MM.1S (cell line): ENCODE results near the gene TPK1.

Source experiments
- DNase-seq: peaks from one replicate; pipeline ENCODE4 v3.0.0-alpha.2; 2015
- H2AFZ ChIP-seq: fragments of 300-600 bp; sonication (generic); 2 replicates; pipeline ENCODE4 v1.6.0; 2016; ENCODE audit warnings: antibody characterized with exemption, low read length
- H3F3A ChIP-seq: fragments of 300-600 bp; sonication (generic); 2 replicates; pipeline ENCODE4 v1.6.1; 2016; ENCODE audit warnings: mild to moderate bottlenecking, antibody characterized with exemption, low read length, moderate library complexity, mixed read lengths; ENCODE audit not compliant: insufficient read depth
- H3K27ac ChIP-seq: fragments of 300-600 bp; sonication (generic); 2 replicates; pipeline ENCODE4 v1.5.1; 2016; ENCODE audit warnings: mild to moderate bottlenecking, low read length
- H3K27me3 ChIP-seq: fragments of 300-600 bp; sonication (generic); replicated peaks from 2 replicates; pipeline ENCODE4 v1.6.0; 2016; ENCODE audit warnings: low read length; ENCODE audit not compliant: insufficient read depth
- H3K36me3 ChIP-seq: fragments of 300-600 bp; sonication (generic); replicated peaks from 2 replicates; pipeline ENCODE4 v1.6.1; 2016; ENCODE audit warnings: mild to moderate bottlenecking, low read length, mixed read lengths; ENCODE audit not compliant: insufficient read depth
- H3K4me1 ChIP-seq: fragments of 300-600 bp; sonication (generic); 2 replicates; pipeline ENCODE4 v1.6.1; 2016; ENCODE audit warnings: low read length, mixed read lengths
- H3K4me2 ChIP-seq: fragments of 300-600 bp; sonication (generic); 2 replicates; pipeline ENCODE4 v1.6.0; 2016; ENCODE audit warnings: low read depth, low read length
- H3K4me3 ChIP-seq: fragments of 300-600 bp; sonication (generic); 2 replicates; pipeline ENCODE4 v1.5.1; 2016; ENCODE audit warnings: low read length, mixed read lengths
- H3K79me2 ChIP-seq: fragments of 300-600 bp; sonication (generic); 2 replicates; pipeline ENCODE4 v1.6.1; 2016; ENCODE audit warnings: mixed run types, low read length, mixed read lengths
- H3K9ac ChIP-seq: fragments of 300-600 bp; sonication (generic); 2 replicates; pipeline ENCODE4 v1.6.1; 2016; ENCODE audit warnings: low read length, mixed read lengths
- H3K9me2 ChIP-seq: fragments of 300-600 bp; sonication (generic); replicated peaks from 2 replicates; pipeline ENCODE4 v1.6.1; 2016; ENCODE audit warnings: mild to moderate bottlenecking, low read length, mixed read lengths; ENCODE audit not compliant: insufficient read depth
- H3K9me3 ChIP-seq: fragments of 300-600 bp; sonication (generic); replicated peaks from 2 replicates; pipeline ENCODE4 v1.6.1; 2016; ENCODE audit warnings: mild to moderate bottlenecking, low read length, mixed read lengths; ENCODE audit not compliant: insufficient read depth
- H4K20me1 ChIP-seq: fragments of 300-600 bp; sonication (generic); 2 replicates; pipeline ENCODE4 v1.6.1; 2016; ENCODE audit warnings: mild to moderate bottlenecking, low read length, moderate library complexity, mixed read lengths; ENCODE audit not compliant: insufficient read depth
- CTCF ChIP-seq: fragments of 300-600 bp; sonication (generic); IDR thresholded peaks from 2 replicates; pipeline ENCODE4 v1.5.1; 2016; ENCODE audit warnings: antibody characterized with exemption, low read length, mixed read lengths
- EZH2 ChIP-seq: fragments of 300-600 bp; sonication (generic); optimal IDR thresholded peaks from 2 replicates; pipeline ENCODE3; 2017; ENCODE audit warnings: low read depth, mild to moderate bottlenecking, antibody characterized with exemption, low read length, mixed read lengths
- EZH2phosphoT487 ChIP-seq: fragments of 300-600 bp; sonication (generic); IDR thresholded peaks from 2 replicates; pipeline ENCODE4 v1.6.1; 2018; ENCODE audit warnings: antibody characterized with exemption, low read length

The TPK1 gene

GRCh38 chr7:144622745-144623144 is 213.1 kb downstream of the TPK1 start:
- Histone ChIP-seq H3K9me3 (no peaks in the 10 kb centered on the region), H3K27ac (no peak overlapping the region), H3F3A (no peaks in the 10 kb centered on the region), H3K4me3 (no peak overlapping the region), H3K9ac (no peak overlapping the region), H3K36me3 (no peaks in the 10 kb centered on the region), H4K20me1 (no peaks in the 10 kb centered on the region), H3K4me1 (peaks cover 5% of the 10 kb centered on the region; the same call in 1 of the 2 replicates), H3K4me2 (no peak overlapping the region), H3K27me3 (no peaks in the 10 kb centered on the region), H3K9me2 (no peaks in the 10 kb centered on the region), H2AFZ (no peak overlapping the region), H3K79me2 (no peaks in the 10 kb centered on the region)
- TF ChIP-seq EZH2phosphoT487 (no peak), EZH2 (no peak), CTCF (no peak)
- DNase-seq, result no peak

DNA sequence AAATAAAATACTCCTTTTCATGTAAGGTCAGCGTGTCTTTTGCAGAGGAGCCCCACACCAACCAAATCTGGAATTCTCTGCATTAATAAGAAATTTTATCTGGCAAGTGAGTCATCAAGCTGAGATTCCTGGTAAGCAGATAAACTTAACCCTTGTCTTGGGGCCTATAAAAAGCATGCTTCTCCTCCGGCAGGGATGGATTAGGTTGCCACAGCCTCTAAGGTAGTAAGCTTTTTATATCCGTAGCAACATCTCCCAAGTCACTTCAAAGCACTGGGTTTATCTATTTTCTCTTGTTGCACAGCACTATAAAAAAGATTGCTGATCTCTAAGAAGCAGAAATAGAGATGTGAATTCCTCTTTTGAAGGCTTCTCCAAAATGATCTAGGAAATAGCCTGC is 229.6 kb downstream of the TPK1 start:
- H3K36me3 ChIP-seq, result no peaks in the 10 kb centered on the region
- no peak for DNase-seq
- TF ChIP-seq CTCF (no peak), EZH2 (no peak), EZH2phosphoT487 (no peak)
- no peak overlapping the region for H3K4me2 ChIP-seq
- no peak overlapping the region for H3K9ac ChIP-seq
- no peaks in the 10 kb centered on the region for H3K79me2 ChIP-seq
- no peaks in the 10 kb centered on the region for H3F3A ChIP-seq
- H3K27me3 ChIP-seq, result no peaks in the 10 kb centered on the region
- H3K4me3 ChIP-seq, result no peak overlapping the region
- no peak overlapping the region for H3K27ac ChIP-seq
- no peaks in the 10 kb centered on the region for H3K4me1 ChIP-seq
- H2AFZ ChIP-seq, result no peak overlapping the region
- H3K9me2 ChIP-seq, result no peaks in the 10 kb centered on the region
- H3K9me3 ChIP-seq, result no peaks in the 10 kb centered on the region
- no peaks in the 10 kb centered on the region for H4K20me1 ChIP-seq

GRCh38 chr7:144596953-144597352 is 238.9 kb downstream of the TPK1 start:
- Histone ChIP-seq H3K9me2 (no peaks in the 10 kb centered on the region), H4K20me1 (no peaks in the 10 kb centered on the region), H3K9me3 (no peaks in the 10 kb centered on the region), H3K9ac (no peak overlapping the region), H3K79me2 (no peaks in the 10 kb centered on the region), H3F3A (no peaks in the 10 kb centered on the region), H3K4me3 (no peak overlapping the region), H3K36me3 (no peaks in the 10 kb centered on the region), H3K27me3 (no peaks in the 10 kb centered on the region), H3K27ac (no peak overlapping the region), H3K4me2 (no peak overlapping the region), H3K4me1 (no peaks in the 10 kb centered on the region), H2AFZ (no peak overlapping the region)
- TF ChIP-seq EZH2, result no peak
- no peak for TF ChIP-seq EZH2phosphoT487
- no peak for TF ChIP-seq CTCF
- no peak for DNase-seq

GRCh38 chr7:144594580-144594979 is 241.3 kb downstream of the TPK1 start:
- no peaks in the 10 kb centered on the region for H3F3A ChIP-seq
- H2AFZ ChIP-seq, result no peak overlapping the region
- no peaks in the 10 kb centered on the region for H4K20me1 ChIP-seq
- H3K27ac ChIP-seq, result no peak overlapping the region
- H3K4me1 ChIP-seq, result no peaks in the 10 kb centered on the region
- no peak overlapping the region for H3K4me3 ChIP-seq
- H3K79me2 ChIP-seq, result no peaks in the 10 kb centered on the region
- H3K27me3 ChIP-seq, result no peaks in the 10 kb centered on the region
- no peaks in the 10 kb centered on the region for H3K9me2 ChIP-seq
- H3K9ac ChIP-seq, result no peak overlapping the region
- TF ChIP-seq EZH2phosphoT487, result no peak
- no peak for TF ChIP-seq CTCF
- TF ChIP-seq EZH2, result no peak
- no peak for DNase-seq
- no peaks in the 10 kb centered on the region for H3K36me3 ChIP-seq
- no peak overlapping the region for H3K4me2 ChIP-seq
- no peaks in the 10 kb centered on the region for H3K9me3 ChIP-seq
